K562 (cell line): ENCODE measurements around the gene KDM4F. TPM values are rescaled to one million over a fixed set of nuclear protein-coding genes. Genes with fewer than 3 reads are reported as not detected.

Experiments used
- ATAC-seq: fragments of 200-7000 bp; cut with Tn5 transposase; 3 replicates; pipeline ENCODE4 v1.9.1; 2020; ENCODE audit warnings: moderate library complexity
- BruUV-seq: library from RNA; stranded (reverse); fragments of 400-500 nt; replicated peaks from 2 replicates; lab custom pipeline; 2021; lab: Mats Ljungman, UMichigan
- CTCF ChIA-PET: fragments of 300-600 bp; formaldehyde crosslinking; extraction: SDS; loops from one replicate; lab custom pipeline; 2021; ENCODE audit warnings: low intra/inter-chr PET ratio; lab: Yijun Ruan, JAX
- POLR2A ChIA-PET: fragments of 300-600, 350-650 bp; sonication (Branson Sonifier 250); formaldehyde crosslinking; extraction: SDS; loops from one replicate; lab custom pipeline; 2021; ENCODE audit warnings: antibody characterized with exemption, inconsistent platforms; lab: Yijun Ruan, JAX
- DNase-seq, 4 experiments: peaks; one replicate each; pipeline versions ENCODE4 v3.0.0 to v3.0.0-alpha.2; 2011 to 2018; ENCODE audit warnings: low spot score in 3 of 4, mixed read lengths in 3 of 4; ENCODE audit errors: extremely low read depth in 1 of 4
- FAIRE-seq: peaks from 2 replicates; lab custom pipeline; 2011; peaks lifted over from hg19 to GRCh38; lab: Jason Lieb, UNC
- H2AFZ ChIP-seq: 2 replicates; pipeline ENCODE4 v1.6.0; 2011; ENCODE audit warnings: low read depth, low read length, control low read depth, inconsistent platforms
- H3K27ac ChIP-seq: fragments of 200-600 bp; 3 replicates; pipeline ENCODE4 v1.8.0; 2011; ENCODE audit warnings: low read depth, mild to moderate bottlenecking, control low read depth, inconsistent platforms, low read length, moderate library complexity, mixed read lengths; ENCODE audit errors: extremely low read depth
- H3K27me3 ChIP-seq, 2 experiments: fragments of 300-600 bp in 1 of 2; 2 replicates in 1 of 2; 3 replicates in 1 of 2; pipeline versions ENCODE4 v1.6.0 to v1.8.0; 2011; ENCODE audit warnings: inconsistent platforms in 2 of 2, low read length in 2 of 2, mild to moderate bottlenecking in 1 of 2, mixed read lengths in 1 of 2, moderate library complexity in 1 of 2; ENCODE audit not compliant: control insufficient read depth in 2 of 2, insufficient read depth in 2 of 2
- H3K36me3 ChIP-seq: fragments of 300-600 bp; 3 replicates; pipeline ENCODE4 v1.8.0; 2011; ENCODE audit warnings: mild to moderate bottlenecking, low read length, inconsistent platforms; ENCODE audit not compliant: control insufficient read depth, insufficient read depth
- H3K4me1 ChIP-seq, 2 experiments: fragments of 200-600 bp in 1 of 2; replicated peaks in 1 of 2; 2 replicates in 1 of 2; 3 replicates in 1 of 2; pipeline versions ENCODE4 v1.5.1 to v1.8.0; 2011; ENCODE audit warnings: inconsistent platforms in 2 of 2, low read length in 2 of 2, mild to moderate bottlenecking in 1 of 2, mixed read lengths in 1 of 2, moderate library complexity in 1 of 2; ENCODE audit not compliant: control insufficient read depth in 2 of 2, insufficient read depth in 2 of 2
- H3K4me2 ChIP-seq: 2 replicates; pipeline ENCODE4 v1.6.1; 2011; ENCODE audit warnings: low read length, control low read depth, inconsistent platforms, mixed read lengths; ENCODE audit not compliant: insufficient read depth
- H3K4me3 ChIP-seq: fragments of 200-600 bp; sonication (generic), shearing (Covaris generic); 2 replicates; pipeline ENCODE4 v1.5.1; 2016; ENCODE audit warnings: control low read depth, inconsistent platforms
- H3K79me2 ChIP-seq: fragments of 200-600 bp; 3 replicates; pipeline ENCODE4 v1.8.0; 2011; ENCODE audit warnings: low read length, inconsistent platforms; ENCODE audit not compliant: control insufficient read depth, insufficient read depth
- H3K9ac ChIP-seq, 2 experiments: 2 replicates each; pipeline versions ENCODE4 v1.6.0 to v1.6.1; 2011; ENCODE audit warnings: low read depth in 2 of 2, low read length in 2 of 2, control low read depth in 1 of 2, inconsistent platforms in 1 of 2, mild to moderate bottlenecking in 1 of 2, mixed read lengths in 1 of 2; ENCODE audit not compliant: insufficient read depth in 1 of 2
- H3K9me1 ChIP-seq: one replicate; pipeline ENCODE4 v1.6.0; 2011; ENCODE audit warnings: inconsistent platforms, mild to moderate bottlenecking, low read length, moderate library complexity; ENCODE audit not compliant: control insufficient read depth, insufficient read depth
- H3K9me3 ChIP-seq: replicated peaks from 2 replicates; pipeline ENCODE4 v1.5.1; 2011; ENCODE audit warnings: low read depth, low read length, inconsistent platforms; ENCODE audit not compliant: control insufficient read depth, insufficient read depth
- H4K20me1 ChIP-seq: replicated peaks from 2 replicates; pipeline ENCODE4 v1.6.1; 2011; ENCODE audit warnings: low read length, inconsistent platforms, mixed read lengths; ENCODE audit not compliant: control insufficient read depth, insufficient read depth
- CHD2 ChIP-seq: IDR thresholded peaks from 2 replicates; pipeline ENCODE4 v1.6.1; 2011; ENCODE audit warnings: low read depth, low read length
- CREBBP ChIP-seq: IDR thresholded peaks from one replicate; pipeline ENCODE4 v1.6.1; 2012; ENCODE audit warnings: low read depth, mild to moderate bottlenecking, control low read depth, inconsistent platforms, low read length
- FOXK2 ChIP-seq, 2 experiments: fragments of 450-650 bp; IDR thresholded peaks in 1 of 2; conservative IDR thresholded peaks in 1 of 2; 2 replicates each; pipeline ENCODE4 v1.6.1; 2016; ENCODE audit warnings: low read depth in 2 of 2, mild to moderate bottlenecking in 1 of 2
- LARP7 ChIP-seq: fragments of 450-650 bp; IDR thresholded peaks from 2 replicates; pipeline ENCODE4 v1.6.1; 2016
- NCOA4 ChIP-seq: fragments of 450-650 bp; IDR thresholded peaks from 2 replicates; pipeline ENCODE4 v1.6.1; 2018; ENCODE audit warnings: mild to moderate bottlenecking; ENCODE audit not compliant: partially characterized antibody
- NR2C1 ChIP-seq, 2 experiments: fragments of 450-650 bp; IDR thresholded peaks; 2 replicates each; pipeline ENCODE4 v1.6.1; 2017; ENCODE audit warnings: mild to moderate bottlenecking in 2 of 2, antibody characterized with exemption in 1 of 2, inconsistent platforms in 1 of 2, missing compliant biosample characterization in 1 of 2, missing genetic modification characterization in 1 of 2
- PHF8 ChIP-seq: fragments of 200-600 bp; sonication (generic); IDR thresholded peaks from 2 replicates; pipeline ENCODE4 v1.6.1; 2012; ENCODE audit warnings: mixed run types, mild to moderate bottlenecking, inconsistent platforms, low read length, moderate library complexity, borderline replicate concordance
- PKNOX1 ChIP-seq: fragments of 450-650 bp; IDR thresholded peaks from 2 replicates; pipeline ENCODE4 v1.6.1; 2016
- POLR2AphosphoS2 ChIP-seq: IDR thresholded peaks from 2 replicates; pipeline ENCODE4 v1.6.1; 2012; ENCODE audit warnings: low read length, improper control_type of control experiment
- RERE ChIP-seq: sonication (generic); formaldehyde crosslinking; IDR thresholded peaks from 2 replicates; pipeline ENCODE4 v1.8.0; 2023; ENCODE audit warnings: missing genetic modification reagents, mild to moderate bottlenecking, borderline replicate concordance
- SRF ChIP-seq, 2 experiments: fragments of 250-450, 450-650 bp in 1 of 2; sonication (Bioruptor Pico) in 1 of 2; sonication (generic) in 1 of 2; formaldehyde crosslinking; IDR thresholded peaks; 2 replicates each; pipeline versions ENCODE4 v1.5.0 to v1.5.1; 2020 to 2022; ENCODE audit warnings: mild to moderate bottlenecking in 1 of 2, missing genetic modification reagents in 1 of 2
- THRA ChIP-seq: fragments of 450-650 bp; IDR thresholded peaks from 2 replicates; pipeline ENCODE4 v1.6.1; 2017; ENCODE audit warnings: mild to moderate bottlenecking, moderate library complexity
- THRAP3 ChIP-seq: fragments of 450-650 bp; IDR thresholded peaks from 2 replicates; pipeline ENCODE4 v1.6.1; 2016; ENCODE audit warnings: mild to moderate bottlenecking, inconsistent platforms, borderline replicate concordance
- WGBS: fragments of 100-300 bp; shearing (Covaris generic); methylation state at CpG from one replicate; pipeline ENCODE4 v1.1.6; 2016; ENCODE audit warnings: low coverage, mixed read lengths; ENCODE audit not compliant: insufficient coverage; ENCODE audit errors: missing lambda C conversion rate; 5-methylcytosine and 5-hydroxymethylcytosine counted together
- in situ Hi-C: fragments of 300-500 bp; cut with MboI; formaldehyde crosslinking; loops from 4 replicates; pipeline ENCODE4 v1.15.0; 2018; ENCODE audit warnings: inconsistent platforms, mixed read lengths
- intact Hi-C: fragments of 100-400 bp; cut with micrococcal nuclease; formaldehyde crosslinking; loops from 2 replicates; pipeline ENCODE4 v1.14.2; 2022
- polyA plus RNA-seq, 8 experiments: library from polyadenylated mRNA; depleted of rRNA in 4 of 8; stranded (reverse) in 5 of 8; unstranded in 3 of 8; fragments of >200 nt; fragmentation: Nextera tagmentation in 2 of 8; fragmentation: Illumina TruSeq in 1 of 8; extraction: Ambion mirVana in 2 of 8; extraction: Trizol in 1 of 8; gene quantifications; 2 replicates each; pipeline versions ENCODE4 v1.2.1 to v1.2.3, GENCODE V29; 2011 to 2014; ENCODE audit warnings: inconsistent platforms in 1 of 8, missing spikeins in 1 of 8
- total RNA-seq, 7 experiments: library from RNA; depleted of rRNA in 6 of 7; stranded (reverse); fragments of >200 nt in 6 of 7; fragmentation: Illumina TruSeq in 2 of 7; extraction: Trizol in 2 of 7; gene quantifications; 2 replicates each; pipeline versions ENCODE4 v1.2.1 to v1.2.3, GENCODE V29; 2011 to 2021; ENCODE audit warnings: low replicate concordance in 1 of 7

The KDM4F gene
- total and polyA plus RNA-seq, 9 of the 15 experiments (the other 6 are each of a cell fraction or from before 2014, with no cell fraction given) = not detected

GRCh38 chr11:95055283-95055897 is 6.2 kb downstream of the KDM4F start:
- H3K4me1 ChIP-seq = peaks cover under 1 to 4% of the 10 kb centered on the region in 2 experiments; a peak in 2 of 5 replicates
- no peak overlapping the region for H3K9ac ChIP-seq
- WGBS = 3% methylated on average over 2 of the region's 2 CpGs
- ChIA-PET CTCF (no interaction called here), POLR2A (interaction anchor here (1.2 to 1.4 kb wide), 2 partner anchors 12 to 99 kb away, joined by 3 to 5 read pairs; partner anchors contain the start of gene SRSF8)
- H3K4me3 ChIP-seq = no peak overlapping the region
- no peaks in the 10 kb centered on the region for H4K20me1 ChIP-seq
- H3K4me2 ChIP-seq = no peak overlapping the region
- FAIRE-seq (no peak), DNase-seq (no peak), ATAC-seq (no peak)
- H3K27ac ChIP-seq = no peak overlapping the region
- no peaks in the 10 kb centered on the region for H3K36me3 ChIP-seq
- in situ Hi-C loops (no loop called here), intact Hi-C loops (no loop called here)
- no peaks in the 10 kb centered on the region for H3K79me2 ChIP-seq
- H3K9me3 ChIP-seq = no peaks in the 10 kb centered on the region
- H3K9me1 ChIP-seq = no peaks in the 10 kb centered on the region
- H3K27me3 ChIP-seq = peaks cover 2 to 23% of the 10 kb centered on the region in 2 experiments; a peak in 3 of 5 replicates
- H2AFZ ChIP-seq = no peak overlapping the region
- BruUV-seq = no TSS peak
- TF ChIP-seq NR2C1 (IDR thresholded peaks at IDR 0.05) (no peak), NR2C1 (tag; IDR thresholded peaks at IDR 0.05) (no peak), PKNOX1 (no peak), PHF8 (no peak), POLR2AphosphoS2 (no peak), NCOA4 (no peak), CREBBP (no peak), SRF (CRISPR knock-in tag; IDR thresholded peaks at IDR 0.05) (no peak), LARP7 (no peak), FOXK2 (conservative IDR thresholded peaks at IDR 0.05 in 1 of 2, IDR thresholded peaks at IDR 0.05 in 1 of 2; ENCODE audit: low read depth in 2 of 2) (no peak), RERE (CRISPR knock-in tag) (no peak), THRA (no peak), THRAP3 (no peak), CHD2 (no peak)
